Measurements from ENCODE around the gene MCRS1.

The MCRS1 gene

GRCh38 chr12:49588281-49588680, 20.3 kb upstream of the MCRS1 start:
- Mint-ChIP-seq H3K4me3 (no peak overlapping the region), H3K36me3 (ENCODE audit: low read depth) (peaks cover 19% of the 10 kb centered on the region), H3K9me3 (no peaks in the 10 kb centered on the region), H3K4me1 (no peaks in the 10 kb centered on the region), H3K27me3 (no peaks in the 10 kb centered on the region), H3K27ac (no peak overlapping the region)
- ATAC-seq (no peak), DNase-seq (no peak)

GRCh38 chr12:49587174-49587908, 19.4 kb upstream of the MCRS1 start:
- no peaks in the 10 kb centered on the region for H3K27me3 Mint-ChIP-seq
- no peak for ATAC-seq
- H3K36me3 Mint-ChIP-seq (ENCODE audit: low read depth) = peaks cover 19% of the 10 kb centered on the region
- DNase-seq = no peak
- no peak overlapping the region for H3K4me3 Mint-ChIP-seq
- H3K9me3 Mint-ChIP-seq = no peaks in the 10 kb centered on the region
- no peaks in the 10 kb centered on the region for H3K4me1 Mint-ChIP-seq
- no peak overlapping the region for H3K27ac Mint-ChIP-seq

- DNase-seq (no peak), ATAC-seq (no peak)
- Mint-ChIP-seq H3K36me3 (ENCODE audit: low read depth) (peaks cover 9% of the 10 kb centered on the region), H3K4me3 (no peak overlapping the region), H3K9me3 (no peaks in the 10 kb centered on the region), H3K27ac (no peak overlapping the region), H3K4me1 (peaks cover 11% of the 10 kb centered on the region), H3K27me3 (no peaks in the 10 kb centered on the region)
These were observed 17.8 kb upstream of the MCRS1 start for GRCh38 chr12:49585477-49586459.

GRCh38 chr12:49584591-49584990, 16.6 kb upstream of the MCRS1 start:
- H3K9me3 Mint-ChIP-seq = no peaks in the 10 kb centered on the region
- no peak for ATAC-seq
- no peaks in the 10 kb centered on the region for H3K27me3 Mint-ChIP-seq
- no peak overlapping the region for H3K27ac Mint-ChIP-seq
- no peak overlapping the region for H3K4me3 Mint-ChIP-seq
- DNase-seq = no peak
- H3K4me1 Mint-ChIP-seq = peaks cover 11% of the 10 kb centered on the region
- peaks cover 4% of the 10 kb centered on the region for H3K36me3 Mint-ChIP-seq (ENCODE audit: low read depth)

- Mint-ChIP-seq H3K27me3 (no peaks in the 10 kb centered on the region), H3K4me3 (no peak overlapping the region), H3K9me3 (no peaks in the 10 kb centered on the region), H3K36me3 (ENCODE audit: low read depth) (peaks cover 5% of the 10 kb centered on the region), H3K27ac (no peak overlapping the region), H3K4me1 (peaks cover 11% of the 10 kb centered on the region)
- no peak for ATAC-seq
- no peak for DNase-seq
These were observed 15.6 kb upstream of the MCRS1 start for GRCh38 chr12:49583366-49584094.

- no peak overlapping the region for H3K27ac Mint-ChIP-seq
- DNase-seq = no peak
These were observed 14.9 kb upstream of the MCRS1 start for GRCh38 chr12:49582850-49583249.

GRCh38 chr12:49582201-49582600, 14.3 kb upstream of the MCRS1 start:
- Mint-ChIP-seq H3K4me3 (no peak overlapping the region), H3K27me3 (no peaks in the 10 kb centered on the region), H3K36me3 (ENCODE audit: low read depth) (peaks cover 5% of the 10 kb centered on the region), H3K9me3 (no peaks in the 10 kb centered on the region), H3K4me1 (peaks cover 11% of the 10 kb centered on the region), H3K27ac (peak overlapping the region; percentile 71)
- DNase-seq (no peak), ATAC-seq (no peak)

More at GRCh38 chr12:49582850-49583249, 14.9 kb upstream of the MCRS1 start:
- Mint-ChIP-seq H3K4me1 (peaks cover 11% of the 10 kb centered on the region), H3K36me3 (ENCODE audit: low read depth) (peaks cover 5% of the 10 kb centered on the region), H3K9me3 (no peaks in the 10 kb centered on the region), H3K4me3 (no peak overlapping the region), H3K27me3 (no peaks in the 10 kb centered on the region)
- ATAC-seq = no peak

GRCh38 chr12:49580572-49581535, 12.9 kb upstream of the MCRS1 start:
- ATAC-seq = peak; percentile 57
- Mint-ChIP-seq H3K9me3 (no peaks in the 10 kb centered on the region), H3K36me3 (ENCODE audit: low read depth) (peaks cover 5% of the 10 kb centered on the region), H3K4me3 (no peak overlapping the region), H3K4me1 (peaks cover 11% of the 10 kb centered on the region), H3K27ac (no peak overlapping the region), H3K27me3 (no peaks in the 10 kb centered on the region)
- peak; percentile 57 for DNase-seq

- peaks cover 11% of the 10 kb centered on the region for H3K4me1 Mint-ChIP-seq
- H3K9me3 Mint-ChIP-seq = no peaks in the 10 kb centered on the region
- H3K27ac Mint-ChIP-seq = no peak overlapping the region
- ATAC-seq (no peak), DNase-seq (no peak)
- H3K36me3 Mint-ChIP-seq (ENCODE audit: low read depth) = peaks cover 11% of the 10 kb centered on the region
- H3K27me3 Mint-ChIP-seq = no peaks in the 10 kb centered on the region
- H3K4me3 Mint-ChIP-seq = no peak overlapping the region
These were observed 10.7 kb upstream of the MCRS1 start for GRCh38 chr12:49578471-49579112.

GRCh38 chr12:49577589-49578315, 9.8 kb upstream of the MCRS1 start:
- Mint-ChIP-seq H3K9me3 (no peaks in the 10 kb centered on the region), H3K4me1 (peaks cover 11% of the 10 kb centered on the region), H3K27me3 (no peaks in the 10 kb centered on the region), H3K4me3 (no peak overlapping the region), H3K36me3 (ENCODE audit: low read depth) (peaks cover 11% of the 10 kb centered on the region), H3K27ac (no peak overlapping the region)
- no peak for ATAC-seq
- no peak for DNase-seq

- peak; percentile 20 for ATAC-seq
- no peaks in the 10 kb centered on the region for H3K9me3 Mint-ChIP-seq
- peak overlapping the region; percentile 100 for H3K4me3 Mint-ChIP-seq
- peak overlapping the region; percentile 100 for H3K27ac Mint-ChIP-seq
- DNase-seq = no peak
- peaks cover 3% of the 10 kb centered on the region for H3K27me3 Mint-ChIP-seq
- peaks cover 63% of the 10 kb centered on the region for H3K4me1 Mint-ChIP-seq
- peaks cover 20% of the 10 kb centered on the region for H3K36me3 Mint-ChIP-seq (ENCODE audit: low read depth)
These were observed 660 bp upstream of the MCRS1 start for GRCh38 chr12:49568442-49569162.

- DNase-seq = no peak
- peaks cover 3% of the 10 kb centered on the region for H3K27me3 Mint-ChIP-seq
- peak overlapping the region; percentile 100 for H3K4me3 Mint-ChIP-seq
- ATAC-seq = peak; percentile 6
- peaks cover 64% of the 10 kb centered on the region for H3K4me1 Mint-ChIP-seq
- H3K9me3 Mint-ChIP-seq = no peaks in the 10 kb centered on the region
- H3K36me3 Mint-ChIP-seq (ENCODE audit: low read depth) = peaks cover 26% of the 10 kb centered on the region
- H3K27ac Mint-ChIP-seq = peak overlapping the region; percentile 100
These were observed 686 bp downstream of the MCRS1 start for GRCh38 chr12:49567302-49567610.

All from activated naive CD8-positive, alpha-beta T cell treated with anti-CD3 and anti-CD28 coated beads, Interleukin-2, amount 50 U/mL, for 24 hours (primary cell).